AG04449 (cell line): ENCODE data around the gene SYCN.
"Not testable (repeated sequence)": the region's sequence is repeated elsewhere in the genome, so short reads cannot be mapped to it uniquely, and the experiment has no call there.

Experiments
- CTCF ChIA-PET: fragments of 350-600 bp; formaldehyde crosslinking; extraction: SDS; loops from one replicate; lab custom pipeline; 2021; ENCODE audit warnings: antibody characterized with exemption; lab: Yijun Ruan, JAX
- POLR2A ChIA-PET: fragments of 400-600, 350-600 bp; formaldehyde crosslinking; extraction: SDS; loops from one replicate; lab custom pipeline; 2020; ENCODE audit warnings: antibody characterized with exemption, inconsistent platforms; lab: Yijun Ruan, JAX
- DNase-seq: peaks from one replicate; pipeline ENCODE4 v3.0.0-alpha.2; 2010; ENCODE audit warnings: low read depth, low spot score
- H3K4me3 ChIP-seq: 2 replicates; pipeline ENCODE4 v1.5.1; 2011; ENCODE audit warnings: low read depth, mild to moderate bottlenecking, control low read depth, low read length
- TF ChIP-seq, protein P1 (sequence below): IDR thresholded peaks from one replicate; pipeline ENCODE4 v1.5.1; 2011; ENCODE audit warnings: mild to moderate bottlenecking, moderate library complexity, low read length, control low read depth, inconsistent platforms; ENCODE audit not compliant: insufficient read depth; ENCODE audit errors: missing control alignments

The SYCN gene

DNA sequence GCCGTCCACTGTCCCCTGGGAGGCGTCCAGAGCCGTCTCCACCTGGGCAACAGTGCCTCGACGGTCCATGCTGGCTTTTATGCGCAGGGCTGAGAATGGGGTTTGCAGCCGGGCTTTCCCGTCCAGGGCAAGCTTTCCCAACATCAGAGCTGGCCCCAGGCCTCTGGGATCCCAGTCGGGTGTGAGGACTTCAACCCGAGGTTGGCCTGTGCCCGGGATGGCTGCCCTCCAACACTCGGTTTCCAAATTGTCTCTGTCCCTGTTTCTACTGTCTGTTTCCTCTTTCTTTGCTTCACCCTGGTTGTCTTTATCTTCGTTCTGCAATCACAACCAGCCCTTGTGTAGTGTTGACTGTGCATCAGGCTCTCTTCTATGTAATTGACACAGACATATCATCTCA lies 44.7 kb upstream of the SYCN start, which contains the start of gene IFNL4:
Gene IFNL4, minus strand, starts transcription at position 51 of the 400 bp plus-strand sequence.
- DNase-seq, result no peak
- POLR2A ChIA-PET, result no interaction called here
- CTCF ChIA-PET, result no interaction called here
- TF ChIP-seq, protein P1, sequence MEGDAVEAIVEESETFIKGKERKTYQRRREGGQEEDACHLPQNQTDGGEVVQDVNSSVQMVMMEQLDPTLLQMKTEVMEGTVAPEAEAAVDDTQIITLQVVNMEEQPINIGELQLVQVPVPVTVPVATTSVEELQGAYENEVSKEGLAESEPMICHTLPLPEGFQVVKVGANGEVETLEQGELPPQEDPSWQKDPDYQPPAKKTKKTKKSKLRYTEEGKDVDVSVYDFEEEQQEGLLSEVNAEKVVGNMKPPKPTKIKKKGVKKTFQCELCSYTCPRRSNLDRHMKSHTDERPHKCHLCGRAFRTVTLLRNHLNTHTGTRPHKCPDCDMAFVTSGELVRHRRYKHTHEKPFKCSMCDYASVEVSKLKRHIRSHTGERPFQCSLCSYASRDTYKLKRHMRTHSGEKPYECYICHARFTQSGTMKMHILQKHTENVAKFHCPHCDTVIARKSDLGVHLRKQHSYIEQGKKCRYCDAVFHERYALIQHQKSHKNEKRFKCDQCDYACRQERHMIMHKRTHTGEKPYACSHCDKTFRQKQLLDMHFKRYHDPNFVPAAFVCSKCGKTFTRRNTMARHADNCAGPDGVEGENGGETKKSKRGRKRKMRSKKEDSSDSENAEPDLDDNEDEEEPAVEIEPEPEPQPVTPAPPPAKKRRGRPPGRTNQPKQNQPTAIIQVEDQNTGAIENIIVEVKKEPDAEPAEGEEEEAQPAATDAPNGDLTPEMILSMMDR, result no peak
- no peak within 1 kb of the TSS for H3K4me3 ChIP-seq

DNA sequence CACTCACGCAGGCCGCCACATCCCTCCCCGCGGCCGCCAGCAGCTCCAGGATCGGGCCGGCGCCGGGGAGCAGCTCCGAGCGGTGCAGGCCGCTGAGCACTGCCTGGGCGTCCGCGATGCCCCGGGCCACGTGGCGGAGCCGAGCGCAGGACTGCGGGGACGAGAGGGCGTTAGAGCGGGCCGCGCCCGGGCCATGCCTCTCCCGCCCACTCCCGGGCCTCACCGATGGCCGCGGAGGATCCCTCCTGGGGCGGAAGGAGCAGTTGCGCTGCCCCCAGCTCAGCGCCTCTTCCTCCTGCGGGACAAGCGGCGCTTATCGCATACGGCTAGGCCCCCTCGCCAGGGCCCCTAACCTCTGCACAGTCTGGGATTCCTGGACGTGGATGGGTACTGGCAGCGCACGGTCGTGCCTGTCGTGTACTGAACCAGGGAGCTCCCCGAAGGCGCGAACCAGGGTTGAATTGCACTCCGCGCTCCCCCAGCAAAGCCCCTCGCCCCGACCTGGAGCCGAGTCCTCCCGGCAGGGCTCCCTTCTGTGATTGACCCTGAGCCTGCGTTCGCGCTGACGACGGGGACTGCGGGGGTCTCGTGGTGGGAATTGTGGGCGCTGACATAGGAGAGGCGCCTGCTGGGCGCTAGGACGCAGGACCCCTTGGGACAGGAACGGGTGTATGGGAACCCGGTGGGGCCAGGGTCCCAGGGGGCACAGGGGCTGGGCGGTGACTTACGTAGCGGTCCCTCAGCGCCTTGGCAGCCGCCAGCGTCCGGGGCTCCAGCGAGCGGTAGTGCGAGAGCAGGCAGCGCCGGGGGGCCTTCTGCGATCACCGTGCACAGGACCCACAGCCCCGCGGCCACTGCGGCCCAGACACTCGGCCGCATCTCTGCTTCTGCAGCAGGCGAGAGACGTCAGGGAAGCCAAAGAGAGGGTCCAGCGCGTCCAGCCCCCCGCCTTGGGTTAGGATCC lies 43.9 kb upstream of the SYCN start:
- ChIA-PET CTCF (no interaction called here), POLR2A (no interaction called here)
- H3K4me3 ChIP-seq, result no peak overlapping the region
- TF ChIP-seq, protein P1, result no peak
- DNase-seq, result no peak

GRCh38 chr19:39246951-39247669 lies 43.0 kb upstream of the SYCN start:
- DNase-seq, result no peak
- POLR2A ChIA-PET, result no interaction called here
- TF ChIP-seq, protein P1, result no peak
- CTCF ChIA-PET, result no interaction called here
- no peak overlapping the region for H3K4me3 ChIP-seq

DNA sequence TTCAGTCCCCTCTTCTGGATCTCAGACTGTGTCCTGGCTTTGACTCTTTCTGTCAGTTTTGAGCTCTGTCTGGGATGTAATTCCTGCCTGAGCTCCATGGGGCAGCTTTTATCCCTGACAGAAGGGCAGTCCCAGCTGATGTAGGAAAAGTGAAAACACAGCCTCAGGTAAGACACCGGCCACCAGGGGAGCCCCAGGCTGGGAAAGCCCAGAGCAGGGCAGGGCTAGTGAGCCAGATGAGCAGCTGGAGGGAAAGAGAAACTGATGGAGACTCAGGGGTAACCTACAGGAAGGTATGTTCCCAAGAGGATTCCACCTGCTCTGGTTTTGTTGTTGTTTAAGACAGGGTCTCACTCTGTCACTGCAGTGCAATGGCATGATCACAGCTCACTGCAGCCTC lies 41.1 kb upstream of the SYCN start:
- H3K4me3 ChIP-seq, DNase-seq, POLR2A ChIA-PET, CTCF ChIA-PET: not testable (repeated sequence)

- DNase-seq, POLR2A ChIA-PET, CTCF ChIA-PET, H3K4me3 ChIP-seq: not testable (repeated sequence)
Measured at GRCh38 chr19:39244410-39245100, 40.5 kb upstream of the SYCN start, which contains the start of gene IFNL3. Gene IFNL3, minus strand, starts transcription at chr19:39245006. Its CDS starts 39 bp downstream, at chr19:39244967.

DNA sequence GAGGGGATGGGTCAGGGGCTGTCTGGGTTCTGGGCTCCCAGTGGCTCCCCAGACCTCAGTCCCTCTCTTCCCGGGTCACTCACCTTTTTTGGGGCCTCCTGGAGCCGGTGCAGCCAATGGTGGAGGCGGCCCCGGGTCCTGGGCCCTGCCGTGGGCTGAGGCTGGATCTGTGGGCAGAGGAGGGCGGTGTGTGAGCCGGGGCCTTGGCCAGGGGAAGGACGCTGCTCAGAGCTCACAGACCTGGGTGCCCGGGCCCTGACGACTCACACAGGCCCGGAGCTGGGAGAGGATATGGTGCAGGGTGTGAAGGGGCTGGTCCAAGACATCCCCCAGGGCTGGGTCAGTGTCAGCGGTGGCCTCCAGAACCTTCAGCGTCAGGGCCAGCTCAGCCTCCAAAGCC lies 39.7 kb upstream of the SYCN start:
- POLR2A ChIA-PET, CTCF ChIA-PET, H3K4me3 ChIP-seq, DNase-seq: not testable (repeated sequence)

- CTCF ChIA-PET, result no interaction called here
Measured at GRCh38 chr19:39240421-39240820, 36.4 kb upstream of the SYCN start.

More at GRCh38 chr19:39240421-39240820, 36.4 kb upstream of the SYCN start:
- POLR2A ChIA-PET, result no interaction called here
- no peak for DNase-seq
- H3K4me3 ChIP-seq, result no peak overlapping the region
- TF ChIP-seq, protein P1, result no peak
